GM21381 (cell line): Measurements from ENCODE around the gene NLRC5.

Source experiments
- ATAC-seq: cut with Tn5 transposase; IDR thresholded peaks from one replicate; pipeline ENCODE4 v1.9.1; 2021; ENCODE audit warnings: mild to moderate bottlenecking, moderate library complexity; ENCODE audit not compliant: unreplicated experiment

NLRC5 gene

DNA sequence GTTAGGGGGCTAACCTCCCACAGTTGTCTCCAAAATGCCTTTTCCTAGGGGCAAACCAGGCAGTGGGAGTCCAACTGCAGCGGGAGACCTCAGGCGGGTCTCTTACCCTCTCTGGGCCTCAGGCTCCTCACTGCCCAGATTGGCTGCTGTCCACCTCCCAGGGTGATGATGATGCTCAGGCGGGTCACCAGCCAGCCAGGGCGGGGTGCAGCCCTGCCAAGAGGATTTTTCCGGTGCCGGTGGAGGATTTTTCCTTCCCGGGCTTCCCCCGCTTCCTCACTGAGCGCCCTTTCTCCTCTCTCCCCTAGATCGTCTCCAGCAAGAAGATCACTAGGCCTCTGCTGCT lies 125.8 kb downstream of the NLRC5 start:
- ATAC-seq = no peak

DNA sequence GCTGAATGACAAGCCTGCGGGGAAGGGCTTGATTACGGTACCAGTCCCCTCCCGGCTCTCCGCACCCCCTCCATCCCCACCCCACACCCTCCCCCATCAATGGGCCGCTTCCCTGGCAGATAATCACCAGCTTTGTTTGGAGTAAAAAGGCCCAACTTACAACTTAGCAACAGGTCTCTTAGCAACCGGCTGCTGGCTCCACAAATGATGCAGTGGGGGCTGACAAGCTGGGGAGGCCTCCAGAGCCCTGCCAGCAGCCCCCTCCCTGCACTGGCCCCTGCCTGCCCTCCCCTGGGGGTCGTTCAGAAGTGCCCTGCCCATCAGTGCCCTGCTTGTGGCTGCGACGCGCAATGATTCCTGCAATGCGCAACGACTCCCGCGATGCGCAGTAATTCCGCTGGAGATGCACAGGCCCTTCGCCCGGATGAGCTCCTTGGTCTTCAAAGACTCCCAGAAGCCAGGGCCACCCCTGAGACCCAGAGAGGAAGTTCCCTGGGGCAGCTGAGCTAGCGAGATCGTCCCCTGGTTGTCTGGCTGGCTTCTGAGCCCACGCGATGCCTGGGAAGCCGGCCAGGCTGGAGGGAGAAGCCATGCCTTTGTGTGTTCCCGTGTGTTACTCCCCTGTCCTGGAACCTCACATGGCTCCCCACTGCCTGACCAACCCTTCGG lies 126.3 kb downstream of the NLRC5 start:
- ATAC-seq = no peak

DNA sequence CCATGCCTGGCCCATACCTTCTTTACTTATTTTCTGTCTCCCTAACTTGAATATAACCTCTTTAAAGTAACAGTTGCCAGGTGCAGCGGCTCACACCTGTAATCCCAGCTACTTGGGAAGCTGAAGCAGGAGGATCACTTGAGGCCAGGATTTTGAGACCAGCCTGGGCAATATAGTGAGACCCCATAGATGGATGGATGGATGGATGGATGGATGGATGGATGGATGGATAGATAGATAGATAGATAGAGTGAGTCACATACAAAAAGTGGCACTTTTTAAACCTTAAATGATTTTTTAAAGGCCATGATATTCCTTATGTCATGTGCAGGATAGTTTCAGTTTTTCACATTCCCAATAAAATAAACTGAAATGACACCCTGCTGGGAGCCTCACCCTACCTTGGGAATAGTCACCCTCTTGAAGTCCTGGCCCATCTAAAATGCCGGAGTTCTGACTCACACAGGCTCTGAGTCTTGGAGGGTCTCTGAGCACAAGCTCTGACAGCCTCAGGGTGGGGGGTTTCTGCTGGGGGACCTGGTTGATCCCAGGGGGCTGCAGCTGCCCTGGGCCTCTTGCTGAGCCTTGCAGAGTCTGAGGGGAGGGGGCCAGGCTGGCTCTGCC lies 129.2 kb downstream of the NLRC5 start:
- ATAC-seq = no peak

DNA sequence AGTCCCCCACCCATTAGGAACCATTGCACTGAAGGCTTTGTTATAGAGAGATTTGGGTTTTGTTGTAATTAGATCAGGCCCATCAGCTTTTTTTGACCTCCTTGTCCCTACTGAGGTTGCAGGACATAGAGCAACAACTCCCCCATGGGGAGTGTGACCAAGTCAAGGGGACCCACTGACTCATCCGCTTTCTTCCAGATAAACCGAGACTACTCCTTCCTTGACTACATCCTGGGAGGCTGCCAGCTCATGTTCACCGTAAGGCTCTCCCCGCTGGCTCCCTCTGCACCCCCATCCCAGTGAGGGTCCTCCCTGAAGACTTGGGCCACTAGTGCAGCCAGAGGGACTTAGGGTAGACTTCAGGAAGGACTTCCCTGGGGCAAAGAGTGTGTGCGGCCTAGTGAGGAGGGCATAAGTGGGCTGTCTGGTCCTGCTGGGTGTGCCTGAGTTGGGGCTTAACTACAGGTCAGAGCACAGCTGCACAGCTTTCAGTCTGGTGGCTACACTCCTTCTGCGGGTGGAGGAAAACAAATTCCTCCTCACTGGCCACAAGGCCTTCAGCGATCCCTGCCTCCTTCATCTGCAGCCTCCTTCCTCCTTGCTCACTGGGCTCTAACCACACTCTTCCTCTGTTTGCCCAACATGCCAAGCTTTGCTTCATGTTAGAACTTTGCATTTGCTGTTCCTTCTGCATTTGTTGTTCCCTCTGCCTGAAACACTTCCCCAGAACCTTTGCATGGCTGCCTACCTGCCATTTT lies 134.0 kb downstream of the NLRC5 start:
- ATAC-seq = no peak

DNA sequence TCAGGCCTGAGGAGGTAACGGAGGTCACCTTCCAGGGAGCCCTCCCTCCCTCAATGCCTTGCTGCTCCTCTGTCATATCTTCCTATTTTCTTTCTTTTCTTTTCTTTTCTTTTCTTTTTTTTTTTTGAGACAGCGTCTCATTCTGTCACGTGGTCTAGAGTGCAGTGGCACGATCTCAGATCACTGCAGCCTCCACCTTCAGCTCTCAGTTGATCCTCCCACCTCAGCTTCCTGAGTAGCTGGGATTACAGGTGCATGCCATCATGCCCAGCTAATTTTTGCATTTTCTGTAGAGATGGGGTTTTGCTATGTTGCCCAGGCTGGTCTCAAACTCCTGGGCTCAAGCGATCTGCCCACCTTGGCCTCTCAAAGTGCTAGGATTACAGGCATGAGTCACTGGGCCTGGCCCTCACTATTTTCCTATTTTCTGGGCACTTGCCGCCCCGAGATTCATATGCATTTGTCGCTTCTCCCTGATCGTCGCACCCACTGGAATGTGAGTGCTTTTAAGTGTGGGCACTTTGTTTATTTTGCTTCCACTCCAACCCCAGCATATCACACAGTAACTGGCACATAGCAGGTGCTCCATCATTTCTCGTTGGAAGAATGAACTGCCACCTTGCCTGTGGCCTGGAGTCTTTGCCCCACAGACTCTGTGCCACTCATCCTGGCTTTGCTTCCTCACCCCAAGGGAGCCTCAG lies 134.8 kb downstream of the NLRC5 start:
- no peak for ATAC-seq

DNA sequence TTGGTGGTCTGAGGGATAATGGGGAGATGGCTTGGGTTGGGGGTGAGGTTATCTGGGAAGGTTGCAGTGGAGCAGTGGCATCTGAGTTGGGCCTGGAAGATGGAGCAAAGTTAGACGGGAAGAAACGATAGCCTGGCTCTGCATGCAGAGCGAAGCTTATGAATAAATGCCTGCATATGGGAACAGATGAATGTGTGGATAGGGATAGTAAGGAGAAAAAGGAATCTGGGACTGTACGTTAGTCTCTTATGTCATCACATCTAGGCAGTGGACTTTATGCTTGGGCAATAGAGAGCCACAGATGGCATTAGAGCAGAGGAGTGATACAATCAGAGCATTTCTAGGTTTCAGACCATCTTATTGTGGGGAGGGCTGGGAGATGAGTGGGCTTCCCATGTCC lies 136.0 kb downstream of the NLRC5 start:
- no peak for ATAC-seq

DNA sequence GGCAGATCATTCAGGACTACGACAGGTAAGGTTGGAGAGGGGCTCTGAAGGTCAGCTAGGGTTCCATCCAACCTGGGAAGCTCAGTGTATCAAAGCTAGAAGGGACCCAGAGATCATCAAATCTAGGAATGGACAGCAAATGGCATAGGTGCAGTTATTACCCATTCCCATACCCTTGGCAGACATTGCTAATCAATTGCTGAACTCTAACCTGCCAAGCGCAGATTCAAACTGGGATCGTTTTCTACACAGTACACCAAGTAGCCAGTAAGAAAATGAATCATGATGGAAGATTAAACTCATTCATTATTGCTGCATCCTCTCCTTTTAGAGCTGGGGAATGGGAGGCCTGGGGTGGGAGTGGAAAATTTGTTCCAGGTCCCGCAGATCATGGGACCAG lies 136.6 kb downstream of the NLRC5 start:
- ATAC-seq = no peak

DNA sequence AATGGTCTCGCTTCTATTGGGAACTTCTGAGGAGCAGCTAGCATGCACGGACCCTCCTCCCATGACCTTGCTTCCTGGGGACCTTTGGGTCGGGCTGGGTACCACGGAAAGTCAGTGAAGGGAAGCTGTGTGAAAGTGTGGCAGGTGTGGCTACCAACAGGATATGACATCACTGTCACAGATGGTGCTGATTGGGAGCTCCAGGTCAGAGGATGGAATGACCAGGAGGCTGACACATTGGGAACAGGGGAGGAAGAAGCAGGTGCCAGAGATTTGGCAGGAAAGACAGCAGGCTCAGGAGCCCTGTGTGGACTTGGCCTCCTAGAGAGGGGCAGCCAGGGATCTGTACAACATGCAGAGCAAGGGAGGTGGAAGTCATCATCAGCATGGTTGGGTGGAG lies 137.1 kb downstream of the NLRC5 start:
- ATAC-seq = no peak

DNA sequence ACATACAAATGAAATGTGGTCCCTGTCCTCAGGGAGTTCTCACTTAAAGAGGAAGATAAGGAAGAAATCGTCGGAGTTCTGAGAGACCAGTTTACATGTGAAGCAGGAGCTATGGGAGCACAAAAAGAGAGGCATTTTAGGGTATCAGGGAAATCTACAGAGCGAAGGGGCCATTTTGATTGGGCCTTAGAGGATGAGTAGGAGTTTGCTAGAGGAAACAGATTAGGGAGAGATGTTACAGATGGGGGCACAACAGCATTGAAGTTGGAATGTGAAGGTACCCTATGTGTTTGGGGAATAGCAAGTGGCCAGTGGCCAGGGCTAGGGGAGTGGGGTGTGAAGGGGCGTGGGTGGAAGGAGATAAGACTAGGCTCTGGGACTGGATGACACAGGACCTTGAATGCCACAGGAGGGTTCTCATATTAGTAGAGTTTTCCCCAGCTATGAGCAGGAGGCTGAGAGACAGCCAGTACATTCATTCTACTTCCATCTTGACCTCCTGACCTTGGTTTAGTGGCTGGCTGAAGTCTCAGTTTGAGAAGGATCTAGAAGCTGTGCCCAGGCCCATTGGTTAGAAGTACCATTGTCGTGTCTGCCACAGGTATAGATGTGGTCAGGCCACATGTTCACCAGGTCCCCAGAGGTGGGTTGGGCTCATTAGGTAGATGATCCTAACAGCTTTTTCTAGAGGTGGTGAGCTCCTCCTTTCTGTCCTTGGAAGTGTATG lies 137.8 kb downstream of the NLRC5 start:
- ATAC-seq = no peak

DNA sequence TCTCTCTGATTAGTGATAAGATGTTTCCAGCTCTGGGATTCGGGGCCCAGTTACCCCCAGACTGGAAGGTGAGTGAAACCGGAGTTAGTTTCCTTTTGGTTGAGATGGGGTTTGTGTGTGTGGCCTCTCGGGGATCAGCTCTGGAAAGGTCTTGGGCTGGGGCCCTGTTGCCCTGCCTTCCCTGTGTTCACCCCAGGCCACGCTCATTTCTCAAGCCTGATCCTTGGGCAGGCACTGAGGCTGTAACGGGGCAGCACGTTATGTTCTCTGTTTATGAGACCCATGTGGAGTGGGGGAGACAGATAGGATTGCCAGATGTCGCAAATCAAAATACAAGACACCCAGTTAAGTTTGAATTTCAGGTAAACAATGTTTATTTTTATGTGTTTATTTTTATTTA lies 138.5 kb downstream of the NLRC5 start:
- no peak for ATAC-seq

DNA sequence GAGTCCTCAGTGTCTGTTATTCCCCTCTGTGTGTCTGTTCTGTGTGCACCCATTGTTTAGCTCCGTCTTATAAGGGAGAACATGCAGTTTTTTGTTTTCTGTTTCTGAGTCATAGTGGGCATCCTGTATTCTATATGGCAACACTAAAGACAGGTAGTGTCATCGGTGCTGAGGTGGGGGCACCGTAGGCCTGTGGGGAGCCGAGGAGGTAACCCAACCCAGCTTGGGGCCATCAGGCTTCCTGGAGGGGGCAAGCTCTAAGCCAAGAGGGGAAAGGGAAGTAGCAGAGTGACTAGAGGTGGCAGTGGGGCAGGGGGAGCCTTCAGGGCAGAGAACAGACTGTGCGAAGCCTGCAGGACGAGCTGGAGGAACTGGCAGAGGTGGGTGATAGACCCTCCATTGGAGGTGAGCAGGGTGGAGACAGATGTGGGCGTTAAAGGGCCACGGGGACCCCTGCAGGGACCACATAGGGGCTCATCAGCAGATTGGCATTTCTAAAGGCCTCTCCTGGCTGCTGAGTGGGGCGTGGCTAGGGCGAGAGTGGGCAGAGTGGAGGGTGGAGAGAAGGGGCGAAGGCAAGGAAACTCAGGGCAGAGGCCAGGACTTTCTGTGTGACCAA lies 139.5 kb downstream of the NLRC5 start:
- ATAC-seq = no peak

DNA sequence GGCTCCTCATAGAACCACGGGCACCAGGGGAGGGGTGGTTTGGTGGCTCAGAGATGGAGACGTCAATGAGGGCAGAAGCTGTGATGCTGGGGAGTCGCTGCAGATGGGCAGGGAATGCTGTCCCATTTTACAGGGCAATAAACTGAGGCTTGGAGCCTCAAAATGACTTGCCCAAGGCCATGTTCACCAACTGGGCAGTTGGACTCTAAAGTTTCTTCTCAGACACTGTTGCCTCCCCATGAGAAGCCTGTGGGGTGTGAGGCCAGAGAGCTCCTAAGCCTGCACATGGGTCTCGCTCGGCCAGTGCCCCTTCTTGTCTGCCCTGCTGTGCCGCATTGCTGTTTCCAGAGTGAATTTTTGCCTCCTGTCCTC lies 141.6 kb downstream of the NLRC5 start:
- ATAC-seq = no peak

DNA sequence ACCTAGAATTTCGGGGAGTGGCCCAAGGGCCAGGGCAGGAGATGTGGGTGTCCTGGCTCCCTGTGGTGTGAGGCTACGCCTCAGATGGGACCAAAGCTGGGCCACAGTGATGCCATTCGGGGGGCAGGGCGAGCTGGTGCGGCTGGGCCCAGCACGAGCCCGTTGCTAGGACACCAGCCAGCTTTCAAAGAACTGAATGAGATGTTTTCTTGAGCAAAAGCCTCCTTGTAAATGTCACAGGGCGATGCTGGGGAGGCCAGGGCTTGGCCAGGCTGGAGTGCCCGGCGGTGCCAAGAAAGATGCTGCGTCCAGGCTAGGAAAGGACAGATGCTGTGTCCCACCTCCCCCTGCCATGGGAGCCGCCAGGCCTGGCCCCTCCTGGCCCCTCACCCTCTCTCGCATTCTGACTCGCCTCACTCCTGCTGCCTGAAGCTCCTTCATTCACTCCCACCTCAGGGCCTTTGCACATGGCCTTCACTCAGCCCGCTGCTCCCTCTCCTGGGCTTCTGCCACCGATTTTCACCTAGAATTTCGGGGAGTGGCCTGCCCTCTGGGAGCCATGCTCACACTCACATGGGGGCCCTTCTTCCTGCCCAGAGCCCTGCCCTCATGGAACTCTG lies 142.1 kb downstream of the NLRC5 start:
- ATAC-seq = no peak

DNA sequence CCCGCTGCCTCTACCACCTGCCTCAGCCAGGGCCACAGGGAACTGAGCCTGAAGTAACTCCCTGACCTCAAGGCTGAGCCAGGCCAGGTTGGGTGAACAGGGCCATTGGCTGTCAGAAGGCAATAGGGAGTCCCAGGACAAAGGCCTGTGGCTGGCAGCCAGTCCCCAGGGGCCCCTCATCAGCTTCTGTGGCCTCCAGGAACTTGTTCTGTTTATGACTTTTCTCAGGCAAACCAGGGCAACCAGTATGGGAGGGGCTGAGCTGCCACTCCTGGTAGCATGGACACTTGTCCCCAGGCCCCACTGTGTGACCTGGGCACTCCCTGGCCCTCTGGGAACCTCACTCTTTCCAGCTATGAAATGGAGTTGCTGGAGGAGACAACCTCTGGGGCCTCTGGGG lies 143.1 kb downstream of the NLRC5 start:
- ATAC-seq = no peak

DNA sequence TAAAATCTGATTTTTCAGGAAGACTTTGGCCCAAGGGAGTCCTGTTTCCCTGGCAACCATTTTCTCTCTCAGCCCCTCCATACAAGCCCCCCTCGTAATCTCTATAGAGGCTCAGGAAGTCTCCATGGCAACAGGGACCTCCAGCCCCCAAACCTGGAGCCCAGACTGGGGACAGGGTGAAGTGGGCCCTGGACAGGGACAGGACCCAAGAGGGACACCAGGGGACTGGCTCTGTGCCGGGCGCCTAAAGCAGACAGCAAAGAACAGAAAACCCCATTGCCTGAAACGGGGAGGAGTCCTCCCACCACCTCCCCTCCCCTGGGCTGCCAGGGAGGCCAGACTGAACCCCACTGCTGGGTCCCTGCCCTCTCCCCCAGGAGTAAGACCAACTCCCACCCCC lies 143.7 kb downstream of the NLRC5 start:
- no peak for ATAC-seq
